WTC11 (cell line): ENCODE data around the gene YBX2. TPM values are rescaled to one million over a fixed set of nuclear protein-coding genes. Genes with fewer than 3 reads are reported as not detected.

Source experiments
- ARID4B ChIP-seq: sonication (generic); formaldehyde crosslinking; IDR thresholded peaks from 2 replicates; pipeline ENCODE4 v1.8.0; 2023; ENCODE audit warnings: missing genetic modification reagents, mild to moderate bottlenecking, borderline replicate concordance
- ATF2 ChIP-seq: sonication (generic); formaldehyde crosslinking; IDR thresholded peaks from 2 replicates; pipeline ENCODE4 v1.8.1; 2022; ENCODE audit warnings: low read depth, missing genetic modification reagents, borderline replicate concordance
- CBFB ChIP-seq: sonication (generic); formaldehyde crosslinking; IDR thresholded peaks from 2 replicates; pipeline ENCODE4 v1.8.1; 2022; ENCODE audit warnings: mild to moderate bottlenecking, low read depth, missing genetic modification reagents
- CREM ChIP-seq: sonication (generic); formaldehyde crosslinking; IDR thresholded peaks from 2 replicates; pipeline ENCODE4 v1.8.1; 2022; ENCODE audit warnings: mild to moderate bottlenecking, missing genetic modification reagents, moderate library complexity
- ESRRA ChIP-seq: sonication (generic); formaldehyde crosslinking; IDR thresholded peaks from 2 replicates; pipeline ENCODE4 v1.8.1; 2022; ENCODE audit warnings: mild to moderate bottlenecking, missing genetic modification reagents, borderline replicate concordance
- ETV6 ChIP-seq: sonication (generic); formaldehyde crosslinking; IDR thresholded peaks from 2 replicates; pipeline ENCODE4 v1.8.1; 2022; ENCODE audit warnings: mild to moderate bottlenecking, missing genetic modification reagents
- JAZF1 ChIP-seq: fragments of 250-450 bp; sonication (Bioruptor Pico); IDR thresholded peaks from 2 replicates; pipeline ENCODE4 v1.9.0; 2021; ENCODE audit warnings: moderate library complexity, mild to moderate bottlenecking, inconsistent platforms
- KAT7 ChIP-seq: sonication (generic); formaldehyde crosslinking; IDR thresholded peaks from 2 replicates; pipeline ENCODE4 v1.8.1; 2023; ENCODE audit warnings: missing genetic modification reagents, mild to moderate bottlenecking, borderline replicate concordance
- PRDM15 ChIP-seq: sonication (generic); formaldehyde crosslinking; IDR thresholded peaks from 2 replicates; pipeline ENCODE4 v1.8.0; 2022; ENCODE audit warnings: missing genetic modification reagents
- RORB ChIP-seq: fragments of 250-450 bp; sonication (Bioruptor Pico); IDR thresholded peaks from 2 replicates; pipeline ENCODE4 v1.9.0; 2021; ENCODE audit warnings: mild to moderate bottlenecking
- SP1 ChIP-seq: sonication (generic); formaldehyde crosslinking; conservative IDR thresholded peaks from 2 replicates; pipeline ENCODE4 v1.8.1; 2022; ENCODE audit warnings: missing genetic modification reagents
- TEAD4 ChIP-seq: sonication (generic); formaldehyde crosslinking; IDR thresholded peaks from 2 replicates; pipeline ENCODE4 v1.8.0; 2022; ENCODE audit warnings: mild to moderate bottlenecking, missing genetic modification reagents
- TP53 ChIP-seq: sonication (generic); formaldehyde crosslinking; IDR thresholded peaks from 2 replicates; pipeline ENCODE4 v1.8.1; 2023; ENCODE audit warnings: mild to moderate bottlenecking, missing genetic modification reagents
- ZNF121 ChIP-seq: sonication (generic); formaldehyde crosslinking; IDR thresholded peaks from 2 replicates; pipeline ENCODE4 v1.8.0; 2023; ENCODE audit warnings: missing genetic modification reagents
- ZNF416 ChIP-seq: fragments of 250-450 bp; sonication (Bioruptor Pico); IDR thresholded peaks from 2 replicates; pipeline ENCODE4 v1.9.0; 2021; ENCODE audit warnings: mild to moderate bottlenecking, inconsistent platforms
- ZNF671 ChIP-seq: fragments of 250-450 bp; sonication (Bioruptor Pico); IDR thresholded peaks from 2 replicates; pipeline ENCODE4 v1.8.0; 2021; ENCODE audit warnings: mild to moderate bottlenecking
- total RNA-seq: library from RNA; stranded (reverse); gene quantifications from 3 replicates; pipeline ENCODE4 v1.2.3, GENCODE V29; 2021
- TF ChIP-seq, protein P1 (sequence below): fragments of 250-450 bp; sonication (Bioruptor Pico); IDR thresholded peaks from 2 replicates; pipeline ENCODE4 v1.9.0; 2021; ENCODE audit warnings: mild to moderate bottlenecking, borderline replicate concordance
- TF ChIP-seq, protein P2 (sequence below): fragments of 250-450 bp; sonication (Bioruptor Pico); IDR thresholded peaks from 2 replicates; pipeline ENCODE4 v1.9.0; 2021; ENCODE audit warnings: mild to moderate bottlenecking
- TF ChIP-seq, protein P3 (sequence below): sonication (generic); formaldehyde crosslinking; IDR thresholded peaks from 2 replicates; pipeline ENCODE4 v1.8.1; 2023; ENCODE audit warnings: mild to moderate bottlenecking, missing genetic modification reagents
- TF ChIP-seq, protein P4 (sequence below): fragments of 250-450 bp; sonication (Bioruptor Pico); IDR thresholded peaks from 2 replicates; pipeline ENCODE4 v2.1.2; 2022; ENCODE audit warnings: mild to moderate bottlenecking, moderate library complexity

The YBX2 gene
- total RNA-seq, 1 experiment from 2014 or later = 26.8 TPM

GRCh38 chr17:7252176-7253043, 42.0 kb downstream of the YBX2 start, which contains the start of gene ELP5 (continued):
- no peak for TF ChIP-seq PRDM15 (CRISPR knock-in tag)
- TF ChIP-seq, protein P1, sequence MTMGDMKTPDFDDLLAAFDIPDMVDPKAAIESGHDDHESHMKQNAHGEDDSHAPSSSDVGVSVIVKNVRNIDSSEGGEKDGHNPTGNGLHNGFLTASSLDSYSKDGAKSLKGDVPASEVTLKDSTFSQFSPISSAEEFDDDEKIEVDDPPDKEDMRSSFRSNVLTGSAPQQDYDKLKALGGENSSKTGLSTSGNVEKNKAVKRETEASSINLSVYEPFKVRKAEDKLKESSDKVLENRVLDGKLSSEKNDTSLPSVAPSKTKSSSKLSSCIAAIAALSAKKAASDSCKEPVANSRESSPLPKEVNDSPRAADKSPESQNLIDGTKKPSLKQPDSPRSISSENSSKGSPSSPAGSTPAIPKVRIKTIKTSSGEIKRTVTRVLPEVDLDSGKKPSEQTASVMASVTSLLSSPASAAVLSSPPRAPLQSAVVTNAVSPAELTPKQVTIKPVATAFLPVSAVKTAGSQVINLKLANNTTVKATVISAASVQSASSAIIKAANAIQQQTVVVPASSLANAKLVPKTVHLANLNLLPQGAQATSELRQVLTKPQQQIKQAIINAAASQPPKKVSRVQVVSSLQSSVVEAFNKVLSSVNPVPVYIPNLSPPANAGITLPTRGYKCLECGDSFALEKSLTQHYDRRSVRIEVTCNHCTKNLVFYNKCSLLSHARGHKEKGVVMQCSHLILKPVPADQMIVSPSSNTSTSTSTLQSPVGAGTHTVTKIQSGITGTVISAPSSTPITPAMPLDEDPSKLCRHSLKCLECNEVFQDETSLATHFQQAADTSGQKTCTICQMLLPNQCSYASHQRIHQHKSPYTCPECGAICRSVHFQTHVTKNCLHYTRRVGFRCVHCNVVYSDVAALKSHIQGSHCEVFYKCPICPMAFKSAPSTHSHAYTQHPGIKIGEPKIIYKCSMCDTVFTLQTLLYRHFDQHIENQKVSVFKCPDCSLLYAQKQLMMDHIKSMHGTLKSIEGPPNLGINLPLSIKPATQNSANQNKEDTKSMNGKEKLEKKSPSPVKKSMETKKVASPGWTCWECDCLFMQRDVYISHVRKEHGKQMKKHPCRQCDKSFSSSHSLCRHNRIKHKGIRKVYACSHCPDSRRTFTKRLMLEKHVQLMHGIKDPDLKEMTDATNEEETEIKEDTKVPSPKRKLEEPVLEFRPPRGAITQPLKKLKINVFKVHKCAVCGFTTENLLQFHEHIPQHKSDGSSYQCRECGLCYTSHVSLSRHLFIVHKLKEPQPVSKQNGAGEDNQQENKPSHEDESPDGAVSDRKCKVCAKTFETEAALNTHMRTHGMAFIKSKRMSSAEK (CRISPR knock-in tag) = no peak
- TF ChIP-seq ETV6 (CRISPR knock-in tag) = peak; percentile 20; the same call in 1 of the 2 replicates
- no peak for TF ChIP-seq JAZF1
- TF ChIP-seq, protein P2, sequence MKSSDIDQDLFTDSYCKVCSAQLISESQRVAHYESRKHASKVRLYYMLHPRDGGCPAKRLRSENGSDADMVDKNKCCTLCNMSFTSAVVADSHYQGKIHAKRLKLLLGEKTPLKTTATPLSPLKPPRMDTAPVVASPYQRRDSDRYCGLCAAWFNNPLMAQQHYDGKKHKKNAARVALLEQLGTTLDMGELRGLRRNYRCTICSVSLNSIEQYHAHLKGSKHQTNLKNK (CRISPR knock-in tag) = no peak
- peak; percentile 94 for TF ChIP-seq CREM (CRISPR knock-in tag)
- TF ChIP-seq TEAD4 (CRISPR knock-in tag) = no peak
- peak; percentile 56 for TF ChIP-seq SP1 (CRISPR knock-in tag)
- TF ChIP-seq RORB (CRISPR knock-in tag) = no peak
- TF ChIP-seq ZNF416 = no peak
- 0 out of 2 replicates have a peak, but pooled peaks have one; percentile 84 for TF ChIP-seq KAT7 (CRISPR knock-in tag)
- TF ChIP-seq ATF2 = no peak
- peak; percentile 78; the same call in 1 of the 2 replicates for TF ChIP-seq ARID4B
- TF ChIP-seq ZNF121 = no peak
- no peak for TF ChIP-seq CBFB
- TF ChIP-seq ZNF671 (CRISPR knock-in tag) = no peak
- TF ChIP-seq ESRRA (CRISPR knock-in tag) = 0 out of 2 replicates have a peak, but pooled peaks have one; percentile 66
- TF ChIP-seq, protein P3, sequence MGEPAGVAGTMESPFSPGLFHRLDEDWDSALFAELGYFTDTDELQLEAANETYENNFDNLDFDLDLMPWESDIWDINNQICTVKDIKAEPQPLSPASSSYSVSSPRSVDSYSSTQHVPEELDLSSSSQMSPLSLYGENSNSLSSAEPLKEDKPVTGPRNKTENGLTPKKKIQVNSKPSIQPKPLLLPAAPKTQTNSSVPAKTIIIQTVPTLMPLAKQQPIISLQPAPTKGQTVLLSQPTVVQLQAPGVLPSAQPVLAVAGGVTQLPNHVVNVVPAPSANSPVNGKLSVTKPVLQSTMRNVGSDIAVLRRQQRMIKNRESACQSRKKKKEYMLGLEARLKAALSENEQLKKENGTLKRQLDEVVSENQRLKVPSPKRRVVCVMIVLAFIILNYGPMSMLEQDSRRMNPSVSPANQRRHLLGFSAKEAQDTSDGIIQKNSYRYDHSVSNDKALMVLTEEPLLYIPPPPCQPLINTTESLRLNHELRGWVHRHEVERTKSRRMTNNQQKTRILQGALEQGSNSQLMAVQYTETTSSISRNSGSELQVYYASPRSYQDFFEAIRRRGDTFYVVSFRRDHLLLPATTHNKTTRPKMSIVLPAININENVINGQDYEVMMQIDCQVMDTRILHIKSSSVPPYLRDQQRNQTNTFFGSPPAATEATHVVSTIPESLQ = no peak
- TF ChIP-seq, protein P4, sequence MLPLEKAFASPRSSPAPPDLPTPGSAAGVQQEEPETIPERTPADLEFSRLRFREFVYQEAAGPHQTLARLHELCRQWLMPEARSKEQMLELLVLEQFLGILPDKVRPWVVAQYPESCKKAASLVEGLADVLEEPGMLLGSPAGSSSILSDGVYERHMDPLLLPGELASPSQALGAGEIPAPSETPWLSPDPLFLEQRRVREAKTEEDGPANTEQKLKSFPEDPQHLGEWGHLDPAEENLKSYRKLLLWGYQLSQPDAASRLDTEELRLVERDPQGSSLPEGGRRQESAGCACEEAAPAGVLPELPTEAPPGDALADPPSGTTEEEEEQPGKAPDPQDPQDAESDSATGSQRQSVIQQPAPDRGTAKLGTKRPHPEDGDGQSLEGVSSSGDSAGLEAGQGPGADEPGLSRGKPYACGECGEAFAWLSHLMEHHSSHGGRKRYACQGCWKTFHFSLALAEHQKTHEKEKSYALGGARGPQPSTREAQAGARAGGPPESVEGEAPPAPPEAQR (CRISPR knock-in tag) = no peak
- TF ChIP-seq TP53 (CRISPR knock-in tag) = no peak
